HG03354 (cell line): ENCODE data around the gene DIPK2B.

Experiments
- ATAC-seq: cut with Tn5 transposase; IDR thresholded peaks from one replicate; pipeline ENCODE4 v1.9.1; 2021; ENCODE audit warnings: mild to moderate bottlenecking; ENCODE audit not compliant: unreplicated experiment, poor library complexity, severe bottlenecking

The DIPK2B gene

GRCh38 chrX:45200741-45201234 lies at the start of gene DIPK2B:
Gene DIPK2B, minus strand, starts transcription at chrX:45200876. Its CDS starts 50 bp downstream, at chrX:45200826.
- ATAC-seq, result no peak

GRCh38 chrX:45240301-45240700 lies 39.6 kb upstream of the DIPK2B start:
- ATAC-seq, result no peak

GRCh38 chrX:45238489-45238888 lies 37.8 kb upstream of the DIPK2B start:
- no peak for ATAC-seq

GRCh38 chrX:45233531-45233930 lies 32.9 kb upstream of the DIPK2B start:
- no peak for ATAC-seq

GRCh38 chrX:45232139-45232538 lies 31.5 kb upstream of the DIPK2B start:
- ATAC-seq, result no peak

GRCh38 chrX:45230410-45230809 lies 29.7 kb upstream of the DIPK2B start:
- no peak for ATAC-seq

- ATAC-seq, result no peak
Observed at GRCh38 chrX:45229348-45229747, 28.7 kb upstream of the DIPK2B start.

GRCh38 chrX:45228126-45228525 lies 27.4 kb upstream of the DIPK2B start:
- ATAC-seq, result no peak

GRCh38 chrX:45208121-45208856 lies 7.6 kb upstream of the DIPK2B start:
- ATAC-seq, result no peak

GRCh38 chrX:45202171-45202570 lies 1.5 kb upstream of the DIPK2B start:
- no peak for ATAC-seq

- ATAC-seq, result no peak
Observed at GRCh38 chrX:45198706-45199105, 2.0 kb downstream of the DIPK2B start.

- no peak for ATAC-seq
Observed at GRCh38 chrX:45198301-45198700, 2.4 kb downstream of the DIPK2B start.

GRCh38 chrX:45196701-45197100 lies 4.0 kb downstream of the DIPK2B start:
- no peak for ATAC-seq

GRCh38 chrX:45191820-45192409 lies 8.8 kb downstream of the DIPK2B start:
- ATAC-seq, result no peak

- ATAC-seq, result no peak
Observed at GRCh38 chrX:45191383-45191782, 9.3 kb downstream of the DIPK2B start.

- no peak for ATAC-seq
Observed at GRCh38 chrX:45187731-45188130, 12.9 kb downstream of the DIPK2B start.

GRCh38 chrX:45186643-45187026 lies 14.0 kb downstream of the DIPK2B start:
- ATAC-seq, result peak; percentile 18

- ATAC-seq, result no peak
Observed at GRCh38 chrX:45184211-45184610, 16.5 kb downstream of the DIPK2B start.

- no peak for ATAC-seq
Observed at GRCh38 chrX:45172890-45173289, 27.8 kb downstream of the DIPK2B start.

- ATAC-seq, result no peak
Observed at GRCh38 chrX:45166781-45167180, 33.9 kb downstream of the DIPK2B start.

GRCh38 chrX:45165726-45166125 lies 35.0 kb downstream of the DIPK2B start:
- ATAC-seq, result no peak
